ENCODE results near the gene RHOBTB3. TPM values are rescaled to one million over a fixed set of nuclear protein-coding genes. Genes with fewer than 3 reads are reported as not detected.

The RHOBTB3 gene
- total RNA-seq, 1 experiment from 2014 or later: 84.3 TPM

DNA sequence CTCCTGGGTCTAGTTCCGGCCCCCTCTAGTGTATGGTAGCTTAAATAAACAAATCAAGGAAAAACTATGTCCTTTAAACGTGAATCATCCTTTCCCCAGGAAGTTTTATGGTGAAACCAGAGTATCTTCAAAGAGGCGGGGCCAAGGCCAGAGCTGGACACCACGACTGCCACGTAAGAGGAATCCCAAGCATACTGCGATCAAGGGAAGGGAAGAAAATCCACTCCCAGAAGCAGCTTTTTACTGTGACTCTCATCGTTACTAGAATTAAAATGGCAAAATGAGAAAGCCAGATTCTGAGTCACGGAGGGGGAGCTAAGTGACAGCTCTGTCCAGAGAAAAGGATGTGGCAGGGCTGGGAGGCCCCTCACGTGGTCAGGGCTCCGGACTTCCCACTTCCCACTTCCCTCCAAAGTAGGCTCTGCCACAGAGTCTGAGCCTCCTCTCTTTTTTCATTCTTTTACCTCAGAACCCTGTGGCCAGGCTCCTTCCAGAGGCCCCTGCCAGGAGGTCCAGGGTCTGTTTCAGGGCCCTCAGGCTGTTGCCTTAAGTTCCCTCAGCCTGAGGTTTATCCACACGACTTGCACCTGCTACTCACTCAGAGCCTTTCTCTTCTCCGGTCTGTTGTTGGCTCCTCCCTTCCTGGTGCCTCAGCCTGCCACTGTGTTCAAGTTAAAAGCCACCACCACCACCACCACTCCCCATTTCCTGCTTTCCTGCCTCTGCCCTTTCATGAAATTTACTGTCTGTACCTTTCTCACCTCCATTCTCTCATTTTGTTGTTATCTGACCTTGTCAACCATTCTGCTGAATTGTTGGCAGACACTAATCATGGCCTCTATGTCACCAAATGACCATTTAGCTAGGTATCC, 92.8 kb downstream of the RHOBTB3 start (continued):
- TF ChIP-seq, protein P1, sequence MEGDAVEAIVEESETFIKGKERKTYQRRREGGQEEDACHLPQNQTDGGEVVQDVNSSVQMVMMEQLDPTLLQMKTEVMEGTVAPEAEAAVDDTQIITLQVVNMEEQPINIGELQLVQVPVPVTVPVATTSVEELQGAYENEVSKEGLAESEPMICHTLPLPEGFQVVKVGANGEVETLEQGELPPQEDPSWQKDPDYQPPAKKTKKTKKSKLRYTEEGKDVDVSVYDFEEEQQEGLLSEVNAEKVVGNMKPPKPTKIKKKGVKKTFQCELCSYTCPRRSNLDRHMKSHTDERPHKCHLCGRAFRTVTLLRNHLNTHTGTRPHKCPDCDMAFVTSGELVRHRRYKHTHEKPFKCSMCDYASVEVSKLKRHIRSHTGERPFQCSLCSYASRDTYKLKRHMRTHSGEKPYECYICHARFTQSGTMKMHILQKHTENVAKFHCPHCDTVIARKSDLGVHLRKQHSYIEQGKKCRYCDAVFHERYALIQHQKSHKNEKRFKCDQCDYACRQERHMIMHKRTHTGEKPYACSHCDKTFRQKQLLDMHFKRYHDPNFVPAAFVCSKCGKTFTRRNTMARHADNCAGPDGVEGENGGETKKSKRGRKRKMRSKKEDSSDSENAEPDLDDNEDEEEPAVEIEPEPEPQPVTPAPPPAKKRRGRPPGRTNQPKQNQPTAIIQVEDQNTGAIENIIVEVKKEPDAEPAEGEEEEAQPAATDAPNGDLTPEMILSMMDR (IDR thresholded peaks at IDR 0.05 in 2 of 3, conservative IDR thresholded peaks at IDR 0.05 in 1 of 3; ENCODE audit: borderline replicate concordance in 1 of 3, insufficient read depth in 1 of 3, low read depth in 2 of 3, low read length in 2 of 3): 0 out of 6 replicates have a peak, but pooled peaks of 1 of the 3 experiments have one; percentile 5

DNA sequence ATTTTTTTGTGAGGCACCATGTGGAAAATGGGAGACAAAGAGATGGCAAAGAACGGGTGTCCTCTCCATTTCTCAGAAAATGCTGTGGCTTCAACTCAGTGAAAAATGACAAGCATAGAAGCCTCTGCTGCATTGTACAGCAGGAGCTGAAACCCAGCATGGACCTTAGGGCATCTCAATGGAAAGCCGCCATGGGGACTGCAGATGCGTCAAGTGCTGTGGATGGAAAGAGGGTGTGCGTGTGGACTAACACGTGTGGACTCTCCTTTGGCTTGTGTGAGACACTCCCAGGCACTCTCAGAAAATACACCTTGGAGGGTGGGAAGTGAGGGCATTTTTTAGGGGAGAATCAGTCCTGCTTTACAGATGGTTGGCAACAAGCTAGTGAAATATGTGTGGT, 93.6 kb downstream of the RHOBTB3 start:
- peak overlapping the region; percentile 87 for H2AFZ ChIP-seq (ENCODE audit: low read depth, low read length, poor library complexity, severe bottlenecking)
- no peak for ATAC-seq
- POLR2A ChIA-PET: interaction anchor here (0.7 to 1.4 kb wide), 3 partner anchors 8 to 94 kb away, joined by 3 to 4 read pairs (median 3); partner anchors contain the start of gene RHOBTB3
- TF ChIP-seq FOSL1 (IDR thresholded peaks at IDR 0.05; ENCODE audit: low read depth) (no peak), ZNF274 (IDR thresholded peaks at IDR 0.05; ENCODE audit: low read depth, low read length) (no peak), SRF (IDR thresholded peaks at IDR 0.05; ENCODE audit: low read depth) (no peak), EZH2phosphoT487 (IDR thresholded peaks at IDR 0.05; ENCODE audit: borderline replicate concordance) (no peak), CBX3 (IDR thresholded peaks at IDR 0.05; ENCODE audit: low read depth) (no peak), RAD21 (IDR thresholded peaks at IDR 0.05; ENCODE audit: low read depth) (no peak), SP1 (IDR thresholded peaks at IDR 0.05; ENCODE audit: low read depth) (no peak), EGR1 (IDR thresholded peaks at IDR 0.05; ENCODE audit: low read depth) (no peak), YY1 (IDR thresholded peaks at IDR 0.05; ENCODE audit: extremely low read depth, insufficient replicate concordance, low read depth, low read length) (no peak), EZH2 (IDR thresholded peaks at IDR 0.05) (no peak), POLR2AphosphoS5 (IDR thresholded peaks at IDR 0.05; ENCODE audit: low read depth, low read length) (no peak), CEBPB (IDR thresholded peaks at IDR 0.05; ENCODE audit: low read depth) (no peak), ELF1 (IDR thresholded peaks at IDR 0.05; ENCODE audit: borderline replicate concordance, low read depth) (no peak), SIN3A (IDR thresholded peaks at IDR 0.05; ENCODE audit: low read depth) (no peak)
- TF ChIP-seq, protein P2, sequence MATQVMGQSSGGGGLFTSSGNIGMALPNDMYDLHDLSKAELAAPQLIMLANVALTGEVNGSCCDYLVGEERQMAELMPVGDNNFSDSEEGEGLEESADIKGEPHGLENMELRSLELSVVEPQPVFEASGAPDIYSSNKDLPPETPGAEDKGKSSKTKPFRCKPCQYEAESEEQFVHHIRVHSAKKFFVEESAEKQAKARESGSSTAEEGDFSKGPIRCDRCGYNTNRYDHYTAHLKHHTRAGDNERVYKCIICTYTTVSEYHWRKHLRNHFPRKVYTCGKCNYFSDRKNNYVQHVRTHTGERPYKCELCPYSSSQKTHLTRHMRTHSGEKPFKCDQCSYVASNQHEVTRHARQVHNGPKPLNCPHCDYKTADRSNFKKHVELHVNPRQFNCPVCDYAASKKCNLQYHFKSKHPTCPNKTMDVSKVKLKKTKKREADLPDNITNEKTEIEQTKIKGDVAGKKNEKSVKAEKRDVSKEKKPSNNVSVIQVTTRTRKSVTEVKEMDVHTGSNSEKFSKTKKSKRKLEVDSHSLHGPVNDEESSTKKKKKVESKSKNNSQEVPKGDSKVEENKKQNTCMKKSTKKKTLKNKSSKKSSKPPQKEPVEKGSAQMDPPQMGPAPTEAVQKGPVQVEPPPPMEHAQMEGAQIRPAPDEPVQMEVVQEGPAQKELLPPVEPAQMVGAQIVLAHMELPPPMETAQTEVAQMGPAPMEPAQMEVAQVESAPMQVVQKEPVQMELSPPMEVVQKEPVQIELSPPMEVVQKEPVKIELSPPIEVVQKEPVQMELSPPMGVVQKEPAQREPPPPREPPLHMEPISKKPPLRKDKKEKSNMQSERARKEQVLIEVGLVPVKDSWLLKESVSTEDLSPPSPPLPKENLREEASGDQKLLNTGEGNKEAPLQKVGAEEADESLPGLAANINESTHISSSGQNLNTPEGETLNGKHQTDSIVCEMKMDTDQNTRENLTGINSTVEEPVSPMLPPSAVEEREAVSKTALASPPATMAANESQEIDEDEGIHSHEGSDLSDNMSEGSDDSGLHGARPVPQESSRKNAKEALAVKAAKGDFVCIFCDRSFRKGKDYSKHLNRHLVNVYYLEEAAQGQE (IDR thresholded peaks at IDR 0.05; ENCODE audit: low read depth): no peak
- TF ChIP-seq, protein P3, sequence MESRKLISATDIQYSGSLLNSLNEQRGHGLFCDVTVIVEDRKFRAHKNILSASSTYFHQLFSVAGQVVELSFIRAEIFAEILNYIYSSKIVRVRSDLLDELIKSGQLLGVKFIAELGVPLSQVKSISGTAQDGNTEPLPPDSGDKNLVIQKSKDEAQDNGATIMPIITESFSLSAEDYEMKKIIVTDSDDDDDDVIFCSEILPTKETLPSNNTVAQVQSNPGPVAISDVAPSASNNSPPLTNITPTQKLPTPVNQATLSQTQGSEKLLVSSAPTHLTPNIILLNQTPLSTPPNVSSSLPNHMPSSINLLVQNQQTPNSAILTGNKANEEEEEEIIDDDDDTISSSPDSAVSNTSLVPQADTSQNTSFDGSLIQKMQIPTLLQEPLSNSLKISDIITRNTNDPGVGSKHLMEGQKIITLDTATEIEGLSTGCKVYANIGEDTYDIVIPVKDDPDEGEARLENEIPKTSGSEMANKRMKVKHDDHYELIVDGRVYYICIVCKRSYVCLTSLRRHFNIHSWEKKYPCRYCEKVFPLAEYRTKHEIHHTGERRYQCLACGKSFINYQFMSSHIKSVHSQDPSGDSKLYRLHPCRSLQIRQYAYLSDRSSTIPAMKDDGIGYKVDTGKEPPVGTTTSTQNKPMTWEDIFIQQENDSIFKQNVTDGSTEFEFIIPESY (IDR thresholded peaks at IDR 0.05; ENCODE audit: extremely low read depth, insufficient replicate concordance, low read length): no peak

More for the DNA sequence above, 93.6 kb downstream of the RHOBTB3 start:
- no peak overlapping the region; a peak in 1 of 4 replicates for H3K4me3 ChIP-seq (replicated peaks in 1 of 2; ENCODE audit: low read depth in 1 of 2, low read length in 2 of 2)
- peak overlapping the region; percentile 70 for H3K27ac ChIP-seq (ENCODE audit: low read depth, low read length)
- H3K9me3 ChIP-seq (ENCODE audit: control insufficient read depth in 1 of 2, insufficient read depth in 1 of 2, low read depth in 1 of 2, low read length in 2 of 2): no peaks in the 10 kb centered on the region
- no peaks in the 10 kb centered on the region for H3K79me2 ChIP-seq (ENCODE audit: insufficient read depth, low read length)
- no peaks in the 10 kb centered on the region for H3K9me2 ChIP-seq (ENCODE audit: insufficient read depth)
- H3K4me2 ChIP-seq (ENCODE audit: low read length): peak overlapping the region; percentile 89
- H3K9ac ChIP-seq (ENCODE audit: low read length): peak overlapping the region; percentile 49
- no TSS peak for BruUV-seq (replicated peaks)
- H3K27me3 ChIP-seq (ENCODE audit: insufficient read depth, low read length): no peaks in the 10 kb centered on the region
- H3K36me3 ChIP-seq (ENCODE audit: control insufficient read depth in 1 of 2, insufficient read depth in 2 of 2, low read length in 2 of 2): no peaks in the 10 kb centered on the region; a peak in 1 of 4 replicates
- RAD21 ChIA-PET (ENCODE audit: low non-redundant PET in 1 of 2, low total read pairs in 2 of 2, uncharacterized antibody in 2 of 2, unreplicated experiment in 2 of 2): interaction anchor here in 1 of 2 experiments (0.7 kb wide), 1 partner anchor 91 kb away, joined by 5 read pairs; no protein-coding TSS in a partner anchor
- no peak for DNase-seq (ENCODE audit: low read depth, low spot score)
- H3K4me1 ChIP-seq (ENCODE audit: control insufficient read depth in 1 of 2, insufficient read depth in 2 of 2, low read length in 2 of 2): peaks cover 25 to 36% of the 10 kb centered on the region in 2 experiments
- intact Hi-C loops (cut with micrococcal nuclease): loop anchor here (5.0 kb wide), 1 partner anchor 92 kb away; the partner anchor contains the start of gene RHOBTB3
- CTCF ChIA-PET: no interaction called here
- H4K20me1 ChIP-seq (ENCODE audit: insufficient read depth): no peaks in the 10 kb centered on the region
